ENCODE data around the gene NF1.
"Not testable (repeated sequence)": the region's sequence is repeated elsewhere in the genome, so short reads cannot be mapped to it uniquely, and the experiment has no call there.

Gene NF1

GRCh38 chr17:31172388-31172787 is 77.6 kb downstream of the NF1 start:
- DNase-seq (ENCODE audit: low read depth in 2 of 3, low spot score in 1 of 3), result no peak

DNA sequence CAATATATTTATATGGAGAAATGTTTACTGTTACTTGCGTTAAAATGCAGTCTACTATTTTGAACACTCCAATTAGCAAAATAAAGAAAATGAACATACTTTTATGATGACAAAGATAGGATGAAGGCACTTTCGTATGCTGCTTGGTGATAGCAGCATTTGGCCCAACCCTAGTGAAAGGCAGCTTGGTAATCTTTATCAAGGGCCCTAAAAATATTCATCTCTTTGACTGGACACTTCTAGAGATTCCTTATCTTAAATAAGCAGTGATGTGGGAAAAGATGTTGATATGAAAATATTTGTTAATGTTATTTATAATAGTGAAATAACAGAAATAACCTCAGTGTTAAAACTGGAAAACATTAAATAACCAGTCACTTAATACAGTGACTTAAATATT is 79.4 kb downstream of the NF1 start:
- DNase-seq (ENCODE audit: low read depth in 2 of 3, low spot score in 1 of 3), result no peak

DNA sequence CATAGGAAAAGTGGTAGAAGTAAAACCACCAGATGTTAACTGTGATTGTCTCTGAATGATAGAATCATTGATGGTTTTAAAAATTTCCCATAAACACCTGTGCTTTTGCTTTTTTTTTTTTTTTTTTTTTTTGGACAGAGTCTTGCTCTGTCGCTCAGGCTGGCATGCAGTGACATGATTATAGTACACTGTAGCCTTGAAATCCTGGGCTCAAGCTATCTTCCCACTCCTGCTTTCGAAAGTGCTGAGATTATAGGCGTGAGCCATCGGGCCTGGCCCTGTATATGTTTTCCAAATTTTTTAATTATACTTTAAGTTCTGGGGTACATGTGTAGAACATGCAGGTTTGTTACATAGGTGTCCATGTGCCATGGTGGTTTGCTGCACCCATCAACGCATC is 80.5 kb downstream of the NF1 start:
- DNase-seq (ENCODE audit: low read depth in 2 of 3, low spot score in 1 of 3), result no peak

GRCh38 chr17:31176143-31176542 is 81.4 kb downstream of the NF1 start:
- DNase-seq (ENCODE audit: low read depth in 2 of 3, low spot score in 1 of 3), result not testable (repeated sequence)

DNA sequence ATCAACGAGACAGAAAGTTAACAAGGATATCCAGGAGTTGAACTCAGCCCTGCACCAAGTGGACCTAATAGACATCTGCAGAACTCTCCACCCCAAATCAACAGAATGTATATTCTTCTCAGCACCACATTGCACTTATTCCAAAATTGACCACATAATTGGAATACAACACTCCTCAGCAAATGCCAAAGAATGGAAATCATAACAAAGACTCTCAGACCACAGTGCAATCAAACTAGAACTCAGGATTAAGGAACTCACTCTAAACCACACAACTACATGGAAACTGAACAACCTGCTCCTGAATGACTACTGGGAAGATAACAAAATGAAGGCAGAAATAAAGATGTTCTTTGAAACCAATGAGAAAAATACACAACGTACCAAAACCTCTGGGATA is 84.2 kb downstream of the NF1 start:
- not testable (repeated sequence) for DNase-seq (ENCODE audit: low read depth in 2 of 3, low spot score in 1 of 3)

- DNase-seq (ENCODE audit: low read depth in 2 of 3, low spot score in 1 of 3), result no peak
These were observed 100.5 kb downstream of the NF1 start for GRCh38 chr17:31195305-31195704.

- DNase-seq (ENCODE audit: low read depth in 2 of 3, low spot score in 1 of 3), result no peak
These were observed 103.2 kb downstream of the NF1 start for GRCh38 chr17:31198026-31198425.

DNA sequence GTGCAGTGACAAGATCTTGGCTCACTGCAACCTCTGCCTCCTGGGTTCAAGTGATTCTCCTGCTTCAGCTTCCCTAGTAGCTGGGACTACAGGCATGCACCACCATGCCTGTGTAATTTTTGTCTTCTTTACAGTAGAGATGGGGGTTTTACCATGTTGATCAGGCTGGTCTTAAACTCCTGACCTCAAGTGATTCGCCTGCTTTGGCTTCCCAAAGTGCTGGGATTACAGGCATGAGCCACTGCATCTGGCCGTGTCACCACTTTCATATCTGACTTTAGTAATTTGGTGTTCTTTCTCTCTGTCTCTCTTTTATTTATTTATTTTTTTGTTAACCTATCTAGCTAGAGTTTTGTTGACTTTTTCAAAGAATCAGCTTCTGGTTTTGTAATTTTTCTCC is 103.9 kb downstream of the NF1 start:
- DNase-seq (ENCODE audit: low read depth in 2 of 3, low spot score in 1 of 3), result not testable (repeated sequence)

GRCh38 chr17:31200287-31200686 is 105.5 kb downstream of the NF1 start:
- no peak for DNase-seq (ENCODE audit: low read depth in 2 of 3, low spot score in 1 of 3)

GRCh38 chr17:31202968-31203367 is 108.2 kb downstream of the NF1 start:
- DNase-seq (ENCODE audit: low read depth in 2 of 3, low spot score in 1 of 3), result no peak

GRCh38 chr17:31211352-31212012 is 116.7 kb downstream of the NF1 start:
- DNase-seq (ENCODE audit: low read depth in 2 of 3, low spot score in 1 of 3), result no peak

DNA sequence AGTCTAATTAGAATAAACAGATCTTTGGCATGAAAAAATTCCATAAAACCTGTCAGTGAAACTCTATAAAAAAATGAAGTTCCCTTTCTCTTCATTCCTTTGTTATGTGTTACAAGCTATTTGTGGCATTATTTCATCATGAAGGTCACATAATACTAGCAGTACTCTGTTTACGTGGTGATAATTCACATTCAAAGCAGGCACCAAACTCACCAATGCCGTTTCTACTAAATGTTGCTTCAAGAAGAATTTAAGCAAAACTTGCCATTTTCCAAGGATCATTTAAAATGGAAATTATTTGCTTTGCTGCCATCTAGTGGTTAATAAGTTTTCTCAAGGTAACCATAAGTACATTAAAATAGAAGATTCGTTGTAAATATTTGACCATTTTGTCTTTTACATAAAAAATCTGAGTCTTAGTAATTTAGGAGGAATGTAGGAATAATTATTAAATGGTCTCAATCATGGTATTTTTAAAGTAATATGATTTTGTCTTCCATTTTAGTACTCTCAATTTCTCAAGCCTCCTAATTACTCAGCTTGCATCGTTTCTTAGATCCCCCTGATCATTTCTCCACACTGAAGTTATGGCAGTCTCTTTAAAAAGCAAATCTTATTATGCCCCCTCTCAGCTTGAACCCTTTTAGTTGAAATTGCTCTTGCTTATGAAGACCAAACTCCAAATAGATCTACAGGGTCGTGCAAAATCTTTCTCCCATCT is 121.4 kb downstream of the NF1 start:
- DNase-seq (ENCODE audit: low read depth in 2 of 3, low spot score in 1 of 3), result no peak

GRCh38 chr17:31224366-31224765 is 129.6 kb downstream of the NF1 start:
- DNase-seq (ENCODE audit: low read depth in 2 of 3, low spot score in 1 of 3), result no peak

DNA sequence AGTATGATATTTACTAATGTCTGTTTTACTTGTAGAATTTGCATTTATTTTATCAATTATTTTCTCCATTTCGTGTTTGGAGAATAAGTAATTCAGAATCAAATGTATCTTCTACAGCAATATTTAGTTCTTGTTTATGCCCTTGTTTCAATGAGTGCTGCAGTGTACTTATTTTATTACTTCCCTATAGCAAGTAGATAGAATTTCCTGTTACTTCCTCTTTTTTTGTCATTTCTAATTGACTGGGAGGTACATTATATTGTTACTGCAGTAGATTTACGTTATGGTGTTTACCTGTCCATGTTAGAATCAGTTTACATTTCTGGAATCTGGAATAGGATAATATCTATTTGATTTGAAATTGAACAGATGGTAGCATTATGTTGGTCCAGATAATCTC is 131.1 kb downstream of the NF1 start:
- no peak for DNase-seq (ENCODE audit: low read depth in 2 of 3, low spot score in 1 of 3)

DNA sequence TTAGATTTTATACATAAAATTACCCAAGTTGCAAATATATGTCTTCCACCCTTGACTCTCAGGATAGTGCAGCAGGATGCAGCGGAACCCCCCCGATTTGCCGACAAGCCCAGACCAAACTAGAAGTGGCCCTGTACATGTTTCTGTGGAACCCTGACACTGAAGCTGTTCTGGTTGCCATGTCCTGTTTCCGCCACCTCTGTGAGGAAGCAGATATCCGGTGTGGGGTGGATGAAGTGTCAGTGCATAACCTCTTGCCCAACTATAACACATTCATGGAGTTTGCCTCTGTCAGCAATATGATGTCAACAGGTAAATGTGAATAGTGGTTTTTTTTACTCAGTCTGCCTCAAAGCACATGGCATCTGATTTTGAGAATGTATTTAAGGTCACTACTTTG is 131.6 kb downstream of the NF1 start:
- no peak for DNase-seq (ENCODE audit: low read depth in 2 of 3, low spot score in 1 of 3)

DNA sequence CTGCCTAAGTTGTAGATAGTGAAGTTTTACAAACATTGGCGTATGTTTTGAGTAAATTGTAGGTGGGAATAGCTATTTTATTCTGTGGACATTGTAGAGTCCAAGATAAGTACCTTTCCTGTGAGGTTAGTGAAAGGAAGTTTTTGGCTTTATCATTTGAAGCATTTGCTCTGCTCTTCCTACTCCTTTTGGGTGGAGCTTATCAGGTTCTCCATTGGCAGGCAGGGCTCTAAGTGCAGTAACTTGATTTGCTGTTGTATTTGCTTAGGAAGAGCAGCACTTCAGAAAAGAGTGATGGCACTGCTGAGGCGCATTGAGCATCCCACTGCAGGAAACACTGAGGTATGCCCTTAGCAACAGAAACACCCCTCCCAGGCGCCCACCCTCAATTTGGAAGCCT is 132.2 kb downstream of the NF1 start:
- DNase-seq (ENCODE audit: low read depth in 2 of 3, low spot score in 1 of 3), result no peak

- no peak for DNase-seq (ENCODE audit: low read depth in 2 of 3, low spot score in 1 of 3)
These were observed 137.1 kb downstream of the NF1 start for GRCh38 chr17:31231852-31232251.

- no peak for DNase-seq (ENCODE audit: low read depth in 2 of 3, low spot score in 1 of 3)
These were observed 140.3 kb downstream of the NF1 start for GRCh38 chr17:31235110-31235509.

- DNase-seq (ENCODE audit: low read depth in 2 of 3, low spot score in 1 of 3), result no peak
These were observed 141.4 kb downstream of the NF1 start for GRCh38 chr17:31236137-31236536.

- DNase-seq (ENCODE audit: low read depth in 2 of 3, low spot score in 1 of 3), result no peak
These were observed 141.9 kb downstream of the NF1 start for GRCh38 chr17:31236712-31237111.

GRCh38 chr17:31241116-31241515 is 146.3 kb downstream of the NF1 start:
- DNase-seq (ENCODE audit: low read depth in 2 of 3, low spot score in 1 of 3), result no peak

DNA sequence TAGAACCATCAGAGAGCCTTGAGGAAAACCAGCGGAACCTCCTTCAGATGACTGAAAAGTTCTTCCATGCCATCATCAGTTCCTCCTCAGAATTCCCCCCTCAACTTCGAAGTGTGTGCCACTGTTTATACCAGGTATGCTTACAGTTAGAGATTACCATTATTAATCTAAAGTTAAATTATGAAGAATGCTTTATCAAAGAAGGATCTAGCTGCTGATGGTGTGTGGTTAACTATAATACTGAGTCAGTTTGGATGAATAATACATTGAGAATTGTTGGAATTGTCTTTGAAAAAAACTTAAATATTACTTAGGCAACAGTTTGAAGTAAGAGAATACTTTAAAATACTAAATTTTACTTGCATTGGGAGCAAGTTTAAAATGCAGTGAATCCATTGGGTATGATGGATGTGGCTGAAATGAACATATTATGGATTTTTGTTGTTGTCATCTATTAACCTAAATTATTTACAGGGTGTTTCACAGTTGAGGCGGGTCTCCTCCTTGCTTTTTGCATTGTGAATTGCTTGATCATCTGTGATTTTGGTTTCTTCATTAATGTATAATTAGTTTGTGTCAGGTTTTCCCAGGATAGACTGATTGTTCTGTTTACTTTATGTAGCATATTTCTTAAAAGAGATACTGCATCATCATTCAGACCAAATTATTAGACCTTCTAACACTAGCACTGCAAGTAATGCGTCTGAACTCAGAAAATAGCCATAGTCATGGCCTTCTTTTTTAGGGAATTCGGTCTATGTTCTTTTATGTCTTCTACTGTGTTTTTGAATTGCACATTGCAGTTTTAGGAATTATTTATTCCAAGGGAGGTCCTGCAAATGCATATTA is 154.4 kb downstream of the NF1 start:
- no peak for DNase-seq (ENCODE audit: low read depth in 2 of 3, low spot score in 1 of 3)
